Activated naive CD8-positive, alpha-beta T cell treated with anti-CD3 and anti-CD28 coated beads, Interleukin-2, amount 50 U/mL, for 24 hours (primary cell): ENCODE measurements around the gene HAPLN3.

ENCODE experiments used
- ATAC-seq: fragments of 150-1000 bp; cut with Tn5 transposase; one replicate; pipeline ENCODE4 v1.10.0; 2021
- DNase-seq: peaks from one replicate; pipeline ENCODE4 v3.0.0; 2021
- H3K27ac Mint-ChIP-seq: one replicate; pipeline ENCODE4 v1.8.0; 2021; ENCODE audit warnings: mild to moderate bottlenecking, mixed read lengths
- H3K27me3 Mint-ChIP-seq: one replicate; pipeline ENCODE4 v1.8.0; 2021; ENCODE audit warnings: mixed read lengths
- H3K36me3 Mint-ChIP-seq: one replicate; pipeline ENCODE4 v1.8.0; 2021; ENCODE audit warnings: low read depth, mixed read lengths
- H3K4me1 Mint-ChIP-seq: one replicate; pipeline ENCODE4 v1.8.0; 2021; ENCODE audit warnings: mixed read lengths
- H3K4me3 Mint-ChIP-seq: one replicate; pipeline ENCODE4 v1.8.0; 2021; ENCODE audit warnings: mild to moderate bottlenecking, moderate library complexity, mixed read lengths
- H3K9me3 Mint-ChIP-seq: one replicate; pipeline ENCODE4 v1.8.0; 2021; ENCODE audit warnings: mixed read lengths

The HAPLN3 gene

DNA sequence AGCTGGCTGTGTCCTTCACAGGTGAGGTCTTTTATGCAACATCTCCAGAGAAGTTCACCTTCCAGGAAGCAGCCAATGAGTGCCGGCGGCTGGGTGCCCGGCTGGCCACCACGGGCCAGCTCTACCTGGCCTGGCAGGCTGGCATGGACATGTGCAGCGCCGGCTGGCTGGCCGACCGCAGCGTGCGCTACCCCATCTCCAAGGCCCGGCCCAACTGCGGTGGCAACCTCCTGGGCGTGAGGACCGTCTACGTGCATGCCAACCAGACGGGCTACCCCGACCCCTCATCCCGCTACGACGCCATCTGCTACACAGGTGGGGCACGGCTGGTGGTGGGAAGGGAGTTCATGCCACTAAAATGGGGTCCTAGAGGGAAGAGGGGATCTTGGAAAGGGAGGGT lies 52.0 kb downstream of the HAPLN3 start:
- DNase-seq (no peak), ATAC-seq (no peak)
- H3K9me3 Mint-ChIP-seq, result no peaks in the 10 kb centered on the region
- peaks cover 14% of the 10 kb centered on the region for H3K4me1 Mint-ChIP-seq
- no peaks in the 10 kb centered on the region for H3K36me3 Mint-ChIP-seq
- H3K4me3 Mint-ChIP-seq, result no peak overlapping the region
- no peaks in the 10 kb centered on the region for H3K27me3 Mint-ChIP-seq
- H3K27ac Mint-ChIP-seq, result no peak overlapping the region

GRCh38 chr15:88842156-88842555 lies 53.2 kb downstream of the HAPLN3 start:
- DNase-seq (no peak), ATAC-seq (no peak)
- no peak overlapping the region for H3K27ac Mint-ChIP-seq
- H3K36me3 Mint-ChIP-seq, result no peaks in the 10 kb centered on the region
- no peaks in the 10 kb centered on the region for H3K9me3 Mint-ChIP-seq
- H3K4me1 Mint-ChIP-seq, result peaks cover 14% of the 10 kb centered on the region
- no peaks in the 10 kb centered on the region for H3K27me3 Mint-ChIP-seq
- no peak overlapping the region for H3K4me3 Mint-ChIP-seq

DNA sequence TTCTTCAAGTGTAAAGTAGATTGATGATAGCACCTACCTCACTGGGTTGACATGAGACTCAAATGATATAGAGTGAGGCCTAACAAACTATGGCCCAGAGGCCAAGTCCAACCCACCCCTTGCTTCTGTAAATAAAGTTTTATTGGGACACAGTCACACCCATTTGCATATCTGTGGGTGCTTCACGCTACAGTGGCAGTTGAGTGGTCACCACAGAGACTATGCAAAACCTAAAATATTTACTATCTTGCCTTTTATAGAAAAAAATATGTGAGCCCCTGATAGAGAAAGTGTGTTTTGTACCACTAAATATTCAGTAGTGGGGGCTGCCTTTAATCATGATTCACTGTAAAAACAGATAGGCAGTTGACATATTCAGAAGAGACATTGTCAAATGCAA lies 54.1 kb downstream of the HAPLN3 start:
- no peak overlapping the region for H3K4me3 Mint-ChIP-seq
- no peak for DNase-seq
- no peaks in the 10 kb centered on the region for H3K36me3 Mint-ChIP-seq
- H3K27ac Mint-ChIP-seq, result no peak overlapping the region
- H3K4me1 Mint-ChIP-seq, result peaks cover 14% of the 10 kb centered on the region
- no peak for ATAC-seq
- H3K9me3 Mint-ChIP-seq, result no peaks in the 10 kb centered on the region
- no peaks in the 10 kb centered on the region for H3K27me3 Mint-ChIP-seq

DNA sequence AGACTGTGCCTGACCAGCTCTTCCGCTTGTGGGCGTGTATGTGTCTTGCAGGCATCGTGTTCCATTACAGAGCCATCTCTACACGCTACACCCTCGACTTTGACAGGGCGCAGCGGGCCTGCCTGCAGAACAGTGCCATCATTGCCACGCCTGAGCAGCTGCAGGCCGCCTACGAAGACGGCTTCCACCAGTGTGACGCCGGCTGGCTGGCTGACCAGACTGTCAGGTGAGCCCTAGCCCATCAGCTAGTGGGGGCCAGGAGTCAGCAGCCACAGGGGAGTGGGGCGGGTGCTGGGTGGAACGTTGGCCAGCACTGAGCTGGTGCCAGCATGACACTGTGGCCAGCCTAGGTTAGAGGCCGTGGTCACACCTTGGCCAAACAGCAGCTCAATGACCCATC lies 55.4 kb downstream of the HAPLN3 start:
- no peaks in the 10 kb centered on the region for H3K27me3 Mint-ChIP-seq

GRCh38 chr15:88839146-88839545 lies 56.2 kb downstream of the HAPLN3 start:
- H3K36me3 Mint-ChIP-seq, result no peaks in the 10 kb centered on the region
- peaks cover 2% of the 10 kb centered on the region for H3K4me1 Mint-ChIP-seq
- ATAC-seq, result no peak

More for the DNA sequence above, 55.4 kb downstream of the HAPLN3 start:
- H3K36me3 Mint-ChIP-seq, result no peaks in the 10 kb centered on the region
- no peak for DNase-seq
- H3K9me3 Mint-ChIP-seq, result no peaks in the 10 kb centered on the region
- H3K4me3 Mint-ChIP-seq, result no peak overlapping the region
- peaks cover 9% of the 10 kb centered on the region for H3K4me1 Mint-ChIP-seq
- no peak for ATAC-seq
- no peak overlapping the region for H3K27ac Mint-ChIP-seq

DNA sequence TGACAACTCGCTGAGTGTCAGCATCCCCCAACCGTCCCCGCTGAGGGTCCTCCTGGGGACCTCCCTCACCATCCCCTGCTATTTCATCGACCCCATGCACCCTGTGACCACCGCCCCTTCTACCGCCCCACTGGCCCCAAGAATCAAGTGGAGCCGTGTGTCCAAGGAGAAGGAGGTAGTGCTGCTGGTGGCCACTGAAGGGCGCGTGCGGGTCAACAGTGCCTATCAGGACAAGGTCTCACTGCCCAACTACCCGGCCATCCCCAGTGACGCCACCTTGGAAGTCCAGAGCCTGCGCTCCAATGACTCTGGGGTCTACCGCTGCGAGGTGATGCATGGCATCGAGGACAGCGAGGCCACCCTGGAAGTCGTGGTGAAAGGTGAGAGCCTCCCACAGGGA lies 56.7 kb downstream of the HAPLN3 start:
- ATAC-seq (no peak), DNase-seq (no peak)
- Mint-ChIP-seq H3K4me1 (no peaks in the 10 kb centered on the region), H3K27ac (no peak overlapping the region), H3K9me3 (no peaks in the 10 kb centered on the region), H3K27me3 (no peaks in the 10 kb centered on the region), H3K36me3 (no peaks in the 10 kb centered on the region), H3K4me3 (no peak overlapping the region)

More at GRCh38 chr15:88839146-88839545, 56.2 kb downstream of the HAPLN3 start:
- Mint-ChIP-seq H3K27ac (no peak overlapping the region), H3K4me3 (no peak overlapping the region), H3K27me3 (no peaks in the 10 kb centered on the region), H3K9me3 (no peaks in the 10 kb centered on the region)
- no peak for DNase-seq

GRCh38 chr15:88835646-88836045 lies 59.7 kb downstream of the HAPLN3 start:
- Mint-ChIP-seq H3K27me3 (no peaks in the 10 kb centered on the region), H3K27ac (no peak overlapping the region)
- no peak for ATAC-seq

GRCh38 chr15:88835119-88835518 lies 60.2 kb downstream of the HAPLN3 start:
- Mint-ChIP-seq H3K4me1 (no peaks in the 10 kb centered on the region), H3K27ac (no peak overlapping the region), H3K27me3 (no peaks in the 10 kb centered on the region), H3K36me3 (no peaks in the 10 kb centered on the region), H3K9me3 (no peaks in the 10 kb centered on the region), H3K4me3 (no peak overlapping the region)
- ATAC-seq, result no peak
- no peak for DNase-seq

More at GRCh38 chr15:88835646-88836045, 59.7 kb downstream of the HAPLN3 start:
- Mint-ChIP-seq H3K9me3 (no peaks in the 10 kb centered on the region), H3K4me3 (no peak overlapping the region), H3K4me1 (no peaks in the 10 kb centered on the region), H3K36me3 (no peaks in the 10 kb centered on the region)
- DNase-seq, result no peak

GRCh38 chr15:88834211-88834812 lies 61.0 kb downstream of the HAPLN3 start:
- peak; percentile 78 for ATAC-seq
- DNase-seq, result peak; percentile 16
- Mint-ChIP-seq H3K27me3 (no peaks in the 10 kb centered on the region), H3K4me3 (no peak overlapping the region), H3K9me3 (no peaks in the 10 kb centered on the region), H3K36me3 (no peaks in the 10 kb centered on the region), H3K27ac (no peak overlapping the region), H3K4me1 (no peaks in the 10 kb centered on the region)

- no peaks in the 10 kb centered on the region for H3K9me3 Mint-ChIP-seq
- no peaks in the 10 kb centered on the region for H3K27me3 Mint-ChIP-seq
- DNase-seq, result no peak
- H3K27ac Mint-ChIP-seq, result no peak overlapping the region
- H3K4me1 Mint-ChIP-seq, result no peaks in the 10 kb centered on the region
- no peak for ATAC-seq
- H3K4me3 Mint-ChIP-seq, result no peak overlapping the region
- no peaks in the 10 kb centered on the region for H3K36me3 Mint-ChIP-seq
Measured at GRCh38 chr15:88833731-88834100, 61.6 kb downstream of the HAPLN3 start.

DNA sequence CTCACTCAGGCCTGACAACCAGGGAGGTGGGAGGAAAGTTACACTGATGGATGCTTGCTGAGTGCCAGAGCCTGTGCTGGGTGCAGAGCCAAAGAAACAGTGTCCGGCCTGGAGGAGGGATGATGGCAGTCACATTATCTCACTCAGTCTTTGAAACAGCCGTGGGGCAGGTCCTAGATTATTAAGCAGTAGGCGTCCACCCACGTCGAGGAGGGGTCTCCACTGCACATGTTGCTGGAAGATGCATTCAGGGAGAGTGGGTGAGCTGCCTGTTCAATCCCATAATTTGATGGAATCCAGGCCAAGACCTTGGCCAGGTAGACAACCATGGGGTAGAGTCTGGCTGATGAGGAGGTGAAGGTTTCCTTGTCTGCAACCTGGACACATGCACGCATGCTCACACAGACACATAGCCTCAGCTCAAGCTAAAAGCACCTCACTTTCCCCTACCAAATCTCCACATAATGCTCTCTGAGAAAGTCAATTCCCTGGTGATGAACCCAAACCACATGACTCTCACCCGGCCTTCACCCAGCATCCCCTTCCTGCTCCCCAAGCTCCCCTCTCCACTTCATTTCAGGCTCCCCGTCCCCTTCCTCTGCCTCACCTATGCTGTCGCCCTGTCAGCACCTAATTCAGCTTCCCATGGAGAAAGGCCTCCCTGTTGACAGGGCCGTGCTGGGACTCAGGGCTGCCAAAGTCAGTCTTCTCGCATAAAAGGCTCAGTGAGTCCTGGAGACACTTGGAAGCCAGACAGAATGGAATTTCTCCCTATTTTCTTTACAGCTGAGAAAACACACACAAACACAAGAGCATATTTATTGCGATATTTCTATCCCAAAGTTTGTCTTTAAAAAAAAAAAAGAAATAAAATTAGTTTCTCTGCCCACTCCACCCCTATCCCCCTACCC lies 62.3 kb downstream of the HAPLN3 start:
- H3K4me3 Mint-ChIP-seq, result no peak overlapping the region
- no peaks in the 10 kb centered on the region for H3K36me3 Mint-ChIP-seq
- no peak for DNase-seq
- H3K4me1 Mint-ChIP-seq, result no peaks in the 10 kb centered on the region
- ATAC-seq, result no peak
- H3K27me3 Mint-ChIP-seq, result no peaks in the 10 kb centered on the region
- H3K9me3 Mint-ChIP-seq, result no peaks in the 10 kb centered on the region
- no peak overlapping the region for H3K27ac Mint-ChIP-seq

GRCh38 chr15:88830016-88830415 lies 65.3 kb downstream of the HAPLN3 start:
- no peaks in the 10 kb centered on the region for H3K9me3 Mint-ChIP-seq

GRCh38 chr15:88828791-88829190 lies 66.6 kb downstream of the HAPLN3 start:
- no peak overlapping the region for H3K4me3 Mint-ChIP-seq
- ATAC-seq (no peak), DNase-seq (no peak)
- H3K27me3 Mint-ChIP-seq, result no peaks in the 10 kb centered on the region
- H3K4me1 Mint-ChIP-seq, result no peaks in the 10 kb centered on the region
- no peaks in the 10 kb centered on the region for H3K36me3 Mint-ChIP-seq
- H3K27ac Mint-ChIP-seq, result no peak overlapping the region
- no peaks in the 10 kb centered on the region for H3K9me3 Mint-ChIP-seq

More at GRCh38 chr15:88830016-88830415, 65.3 kb downstream of the HAPLN3 start:
- H3K4me3 Mint-ChIP-seq, result no peak overlapping the region
- no peaks in the 10 kb centered on the region for H3K36me3 Mint-ChIP-seq
- no peak for DNase-seq
- no peak overlapping the region for H3K27ac Mint-ChIP-seq
- no peak for ATAC-seq
- H3K4me1 Mint-ChIP-seq, result no peaks in the 10 kb centered on the region
- no peaks in the 10 kb centered on the region for H3K27me3 Mint-ChIP-seq
